Esophagus squamous epithelium (tissue), 4 donors: ENCODE data around the gene ZNF346.
A peak's percentile ranks its signal among the peaks of the same experiment; 100 is the strongest.

Experiments
- POLR2A ChIP-seq, 4 donors: fragments of 450-650 bp; IDR thresholded peaks; one replicate each; pipeline ENCODE4 v1.6.1; 2017; ENCODE audit warnings: antibody characterized with exemption in 4 of 4, mild to moderate bottlenecking in 4 of 4, moderate library complexity in 3 of 4
- TF ChIP-seq, protein P1 (sequence below), 6 experiments: fragments of 450-650 bp in 4 of 6; fragments of 200-600 bp in 2 of 6; sonication (generic) in 2 of 6; IDR thresholded peaks; one replicate each; pipeline ENCODE4 v1.5.1; 2016 to 2019; ENCODE audit warnings: antibody characterized with exemption in 6 of 6, mild to moderate bottlenecking in 4 of 6, moderate library complexity in 4 of 6

DNA sequence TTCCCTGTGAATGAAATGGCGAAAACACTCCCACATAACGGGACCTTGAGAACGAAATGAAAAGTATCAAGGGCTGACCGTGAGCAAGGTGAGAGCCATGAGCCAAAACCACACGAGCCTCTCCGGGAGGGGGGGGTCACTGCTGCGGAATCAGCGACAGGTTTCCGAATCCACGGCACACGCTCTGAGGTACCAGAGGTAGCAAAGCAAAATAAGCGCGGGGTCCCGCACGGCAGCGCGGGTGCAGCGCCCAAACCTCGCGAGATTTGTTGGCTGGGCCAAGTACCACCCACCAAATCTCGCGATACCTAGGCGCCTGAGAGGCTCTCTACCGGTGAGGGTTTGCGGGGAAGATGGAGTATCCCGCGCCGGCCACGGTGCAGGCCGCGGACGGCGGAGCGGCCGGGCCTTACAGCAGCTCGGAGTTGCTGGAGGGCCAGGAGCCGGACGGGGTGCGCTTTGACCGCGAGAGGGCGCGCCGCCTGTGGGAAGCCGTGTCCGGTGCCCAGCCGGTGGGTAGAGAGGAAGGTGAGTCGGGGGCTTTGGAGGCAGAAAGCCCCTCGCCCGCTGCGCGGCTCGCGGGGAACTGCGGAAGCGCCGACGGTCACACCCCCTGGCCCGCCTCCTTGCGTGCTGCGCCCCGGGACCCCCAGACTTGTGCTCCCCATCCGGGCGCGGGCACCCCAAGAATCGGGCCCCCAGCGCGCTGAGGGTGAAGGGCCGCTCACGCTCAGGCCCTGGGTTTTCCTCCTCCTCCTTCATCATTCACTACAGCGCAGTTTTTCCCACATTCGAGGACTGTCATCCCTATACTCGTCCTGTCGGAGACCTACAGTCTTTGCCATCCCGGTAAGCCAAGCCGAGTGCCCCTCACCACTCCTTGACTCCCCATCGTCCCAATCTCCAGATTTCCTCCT lies at the start of gene ZNF346:
- TF ChIP-seq, protein P1, sequence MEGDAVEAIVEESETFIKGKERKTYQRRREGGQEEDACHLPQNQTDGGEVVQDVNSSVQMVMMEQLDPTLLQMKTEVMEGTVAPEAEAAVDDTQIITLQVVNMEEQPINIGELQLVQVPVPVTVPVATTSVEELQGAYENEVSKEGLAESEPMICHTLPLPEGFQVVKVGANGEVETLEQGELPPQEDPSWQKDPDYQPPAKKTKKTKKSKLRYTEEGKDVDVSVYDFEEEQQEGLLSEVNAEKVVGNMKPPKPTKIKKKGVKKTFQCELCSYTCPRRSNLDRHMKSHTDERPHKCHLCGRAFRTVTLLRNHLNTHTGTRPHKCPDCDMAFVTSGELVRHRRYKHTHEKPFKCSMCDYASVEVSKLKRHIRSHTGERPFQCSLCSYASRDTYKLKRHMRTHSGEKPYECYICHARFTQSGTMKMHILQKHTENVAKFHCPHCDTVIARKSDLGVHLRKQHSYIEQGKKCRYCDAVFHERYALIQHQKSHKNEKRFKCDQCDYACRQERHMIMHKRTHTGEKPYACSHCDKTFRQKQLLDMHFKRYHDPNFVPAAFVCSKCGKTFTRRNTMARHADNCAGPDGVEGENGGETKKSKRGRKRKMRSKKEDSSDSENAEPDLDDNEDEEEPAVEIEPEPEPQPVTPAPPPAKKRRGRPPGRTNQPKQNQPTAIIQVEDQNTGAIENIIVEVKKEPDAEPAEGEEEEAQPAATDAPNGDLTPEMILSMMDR (IDR thresholded peaks at IDR 0.05), result peak; percentile 27 to 57 (median 46)
- TF ChIP-seq POLR2A (IDR thresholded peaks at IDR 0.05), result peak in 2 of 4 donors; percentile 55 to 61
